ENCODE measurements around the gene OTOG. TPM values are rescaled to one million over a fixed set of nuclear protein-coding genes. Genes with fewer than 3 reads are reported as not detected.

The OTOG gene
- total RNA-seq, 6 experiments from 2014 or later, result not detected

- ATAC-seq (no peak), DNase-seq (peak in 1 of 3 donors; percentile 28)
- WGBS (ENCODE audit: insufficient coverage, low coverage, low lambda C conversion rate, missing lambda C conversion rate), result 61% methylated on average over 8 of the region's 9 CpGs
- no peaks in the 10 kb centered on the region for H3K4me1 ChIP-seq
- H3K36me3 ChIP-seq, result no peaks in the 10 kb centered on the region
- no peak for TF ChIP-seq POLR2A (IDR thresholded peaks at IDR 0.05)
- TF ChIP-seq CTCF (IDR thresholded peaks at IDR 0.05), result no peak
- H3K27ac ChIP-seq, result no peak overlapping the region
- no peaks in the 10 kb centered on the region for H3K27me3 ChIP-seq
- intact Hi-C loops (cut with DNase I), result no loop called here
- H3K9me3 ChIP-seq, result no peaks in the 10 kb centered on the region
- no peak overlapping the region for H3K4me3 ChIP-seq
These were observed 12.5 kb downstream of the OTOG start for GRCh38 chr11:17559341-17560087.

GRCh38 chr11:17560281-17561110 lies 13.4 kb downstream of the OTOG start:
- no peaks in the 10 kb centered on the region for H3K27me3 ChIP-seq
- H3K9me3 ChIP-seq, result no peaks in the 10 kb centered on the region
- DNase-seq (peak in 1 of 3 donors; percentile 16), ATAC-seq (no peak)
- no peaks in the 10 kb centered on the region for H3K36me3 ChIP-seq
- WGBS (ENCODE audit: insufficient coverage, low coverage, low lambda C conversion rate, missing lambda C conversion rate), result 38% methylated on average over 7 of the region's 12 CpGs
- no peak overlapping the region for H3K27ac ChIP-seq
- no peak overlapping the region for H3K4me3 ChIP-seq
- H3K4me1 ChIP-seq, result no peaks in the 10 kb centered on the region
- no peak for TF ChIP-seq CTCF (IDR thresholded peaks at IDR 0.05)
- TF ChIP-seq POLR2A (IDR thresholded peaks at IDR 0.05), result no peak
- intact Hi-C loops (cut with DNase I), result no loop called here

- H3K4me3 ChIP-seq, result no peak overlapping the region
- TF ChIP-seq POLR2A (IDR thresholded peaks at IDR 0.05) (no peak), CTCF (IDR thresholded peaks at IDR 0.05) (no peak)
- H3K9me3 ChIP-seq, result no peaks in the 10 kb centered on the region
- H3K27ac ChIP-seq, result no peak overlapping the region
- ATAC-seq, result no peak
- no peaks in the 10 kb centered on the region for H3K27me3 ChIP-seq
- no peaks in the 10 kb centered on the region for H3K4me1 ChIP-seq
- intact Hi-C loops (cut with DNase I), result no loop called here
- 88% methylated on average over 3 of the region's 4 CpGs for WGBS (ENCODE audit: insufficient coverage, low coverage, low lambda C conversion rate, missing lambda C conversion rate)
- peak in 1 of 3 donors; percentile 16 for DNase-seq
- H3K36me3 ChIP-seq, result no peaks in the 10 kb centered on the region
These were observed 14.0 kb downstream of the OTOG start for GRCh38 chr11:17561111-17561415.

- no peaks in the 10 kb centered on the region for H3K9me3 ChIP-seq
- H3K4me1 ChIP-seq, result no peaks in the 10 kb centered on the region
- TF ChIP-seq CTCF (IDR thresholded peaks at IDR 0.05) (no peak), POLR2A (IDR thresholded peaks at IDR 0.05) (no peak)
- H3K27me3 ChIP-seq, result no peaks in the 10 kb centered on the region
- no peaks in the 10 kb centered on the region for H3K36me3 ChIP-seq
- ATAC-seq, result no peak
- no peak overlapping the region for H3K4me3 ChIP-seq
- no CpG with 5 or more reads among the region's 9 CpGs for WGBS (ENCODE audit: insufficient coverage, low coverage, low lambda C conversion rate, missing lambda C conversion rate)
- intact Hi-C loops (cut with DNase I), result no loop called here
- H3K27ac ChIP-seq, result no peak overlapping the region
- peak in 1 of 3 donors; percentile 31 for DNase-seq
These were observed 14.5 kb downstream of the OTOG start for GRCh38 chr11:17561526-17561925.
